ENCODE measurements around the gene CRPPA.

DNA sequence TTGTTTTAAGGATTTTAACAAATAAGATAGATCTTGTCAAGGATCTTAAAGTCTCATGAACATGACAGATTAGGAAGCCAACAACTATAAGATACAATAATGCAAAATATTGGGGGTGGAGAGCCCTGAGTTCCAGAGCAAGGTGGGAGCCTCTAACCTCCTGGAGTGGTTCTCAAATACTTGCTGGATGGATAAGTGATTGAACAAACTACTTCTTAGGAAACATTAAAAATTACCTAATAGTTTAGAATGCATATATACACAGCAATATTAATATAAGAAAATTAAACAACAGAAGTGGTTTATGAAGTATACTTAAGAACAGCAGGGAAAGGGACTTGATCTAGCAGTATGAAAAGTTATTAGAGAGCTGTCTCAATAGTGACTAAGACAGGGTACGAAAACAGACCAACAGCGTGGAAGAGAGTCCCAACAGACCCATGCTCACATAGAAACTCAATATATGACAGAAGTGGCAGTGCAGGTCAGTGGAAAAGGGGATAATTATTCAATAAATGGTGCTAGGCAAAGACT is 28.3 kb downstream of the CRPPA start:
- TF ChIP-seq CTCF (IDR thresholded peaks at IDR 0.05) (no peak), POLR2A (IDR thresholded peaks at IDR 0.05) (no peak)
